ENCODE data around the gene PRDM11. TPM values are rescaled to one million over a fixed set of nuclear protein-coding genes. Genes with fewer than 3 reads are reported as not detected.
A peak's percentile ranks its signal among the peaks of the same experiment; 100 is the strongest.

Gene PRDM11
- total and polyA plus RNA-seq, 10 donors = 1.7 to 24.3 (median 15.3) TPM

DNA sequence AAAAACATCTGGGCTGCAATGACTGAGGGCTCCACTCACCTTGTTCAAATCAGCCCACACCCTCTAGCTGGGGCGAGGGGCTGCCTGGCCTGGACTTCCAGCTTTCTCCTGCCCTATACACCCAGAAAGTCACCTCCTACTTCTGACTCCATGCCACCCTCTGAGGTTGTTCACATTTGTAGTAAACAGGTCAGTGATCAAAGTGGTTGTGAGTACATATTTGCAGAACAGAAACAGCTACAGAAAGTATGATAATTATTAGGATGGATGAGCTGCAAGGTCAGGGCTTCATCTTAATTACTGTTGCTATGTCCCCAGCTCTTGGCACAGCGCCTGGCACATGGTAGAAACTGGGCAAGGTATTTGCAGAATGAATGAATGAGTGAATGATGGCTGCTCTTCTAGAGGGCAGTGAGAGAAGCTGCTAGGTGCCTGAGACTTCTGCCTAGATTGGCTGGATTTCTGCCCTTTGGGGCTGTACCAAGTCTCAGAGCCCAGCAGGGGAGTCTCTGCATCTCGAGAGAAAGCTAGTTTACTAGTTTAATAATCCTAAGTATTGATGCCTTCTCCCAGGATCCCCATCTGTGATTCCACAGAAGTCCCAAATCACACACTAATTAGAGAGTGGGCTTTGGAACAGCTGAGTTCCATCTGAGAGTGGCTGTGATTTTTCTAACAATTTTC, 103.7 kb downstream of the PRDM11 start:
- Histone ChIP-seq H3K4me1 (peaks cover 0 to 4% (median 0%) of the 10 kb centered on the region in 6 donors), H3K36me3 (no peaks in the 10 kb centered on the region), H3K27me3 (replicated peaks in 1 of 7) (peaks cover 0 to 16% (median 0%) of the 10 kb centered on the region in 7 donors), H3K4me3 (no peak overlapping the region), H3K27ac (no peak overlapping the region), H3K9me3 (no peaks in the 10 kb centered on the region)
- TF ChIP-seq, protein P1, sequence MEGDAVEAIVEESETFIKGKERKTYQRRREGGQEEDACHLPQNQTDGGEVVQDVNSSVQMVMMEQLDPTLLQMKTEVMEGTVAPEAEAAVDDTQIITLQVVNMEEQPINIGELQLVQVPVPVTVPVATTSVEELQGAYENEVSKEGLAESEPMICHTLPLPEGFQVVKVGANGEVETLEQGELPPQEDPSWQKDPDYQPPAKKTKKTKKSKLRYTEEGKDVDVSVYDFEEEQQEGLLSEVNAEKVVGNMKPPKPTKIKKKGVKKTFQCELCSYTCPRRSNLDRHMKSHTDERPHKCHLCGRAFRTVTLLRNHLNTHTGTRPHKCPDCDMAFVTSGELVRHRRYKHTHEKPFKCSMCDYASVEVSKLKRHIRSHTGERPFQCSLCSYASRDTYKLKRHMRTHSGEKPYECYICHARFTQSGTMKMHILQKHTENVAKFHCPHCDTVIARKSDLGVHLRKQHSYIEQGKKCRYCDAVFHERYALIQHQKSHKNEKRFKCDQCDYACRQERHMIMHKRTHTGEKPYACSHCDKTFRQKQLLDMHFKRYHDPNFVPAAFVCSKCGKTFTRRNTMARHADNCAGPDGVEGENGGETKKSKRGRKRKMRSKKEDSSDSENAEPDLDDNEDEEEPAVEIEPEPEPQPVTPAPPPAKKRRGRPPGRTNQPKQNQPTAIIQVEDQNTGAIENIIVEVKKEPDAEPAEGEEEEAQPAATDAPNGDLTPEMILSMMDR (IDR thresholded peaks at IDR 0.05 in 8 of 11, conservative IDR thresholded peaks at IDR 0.05 in 3 of 11) = no peak
- no peak for TF ChIP-seq POLR2A (IDR thresholded peaks at IDR 0.05)
- DNase-seq = no peak
- intact Hi-C loops (cut with DNase I; ENCODE audit: low total_unique reads) = no loop called here
- 64 to 87% (median 67%) methylated on average over 3 of the region's 3 CpGs for WGBS, 5 donors

GRCh38 chr11:45252134-45252856, 105.9 kb downstream of the PRDM11 start:
- WGBS, 5 donors = 49 to 64% (median 59%) methylated on average over 14 to 22 of the region's 22 CpGs
- DNase-seq = no peak
- H3K4me1 ChIP-seq = peaks cover 0 to 4% (median 0%) of the 10 kb centered on the region in 6 donors
- intact Hi-C loops (cut with DNase I; ENCODE audit: low total_unique reads) = no loop called here
- H3K27me3 ChIP-seq (replicated peaks in 1 of 7) = peaks cover 0 to 16% (median 0%) of the 10 kb centered on the region in 7 donors
- H3K27ac ChIP-seq = peak overlapping the region in 1 of 8 donors; percentile 8
- TF ChIP-seq, protein P1 (IDR thresholded peaks at IDR 0.05 in 8 of 11, conservative IDR thresholded peaks at IDR 0.05 in 3 of 11) = peak; percentile 18 to 79 (median 67)
- TF ChIP-seq POLR2AphosphoS5 (IDR thresholded peaks at IDR 0.05) (peak in 2 of 3 donors; percentile 46 to 53), POLR2A (IDR thresholded peaks at IDR 0.05) (no peak)
- H3K4me3 ChIP-seq = no peak overlapping the region
- H3K36me3 ChIP-seq = no peaks in the 10 kb centered on the region
- H3K9me3 ChIP-seq = no peaks in the 10 kb centered on the region

DNA sequence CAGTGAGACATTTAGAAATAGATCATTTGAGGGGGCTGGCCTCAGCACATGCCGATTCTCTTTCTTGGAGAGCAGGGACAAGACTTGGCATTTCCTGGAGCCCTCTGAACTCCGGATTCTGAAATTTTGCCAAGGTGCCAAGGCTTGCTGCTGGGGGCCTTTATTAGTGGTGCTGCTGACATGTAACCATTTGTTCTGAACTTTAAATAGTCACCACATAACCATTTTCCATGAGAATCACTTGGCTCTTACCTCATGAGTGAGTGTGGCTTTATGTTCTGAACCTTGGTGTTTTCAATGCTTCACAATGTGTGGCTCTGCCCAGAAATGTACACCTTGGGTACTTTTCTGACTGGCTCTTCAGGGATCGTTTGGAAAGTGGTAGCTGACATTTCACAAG, 106.4 kb downstream of the PRDM11 start:
- DNase-seq = no peak
- Histone ChIP-seq H3K27me3 (replicated peaks in 1 of 7) (peaks cover 0 to 16% (median 0%) of the 10 kb centered on the region in 7 donors), H3K4me3 (no peak overlapping the region), H3K27ac (peak overlapping the region in 1 of 8 donors; percentile 8), H3K9me3 (no peaks in the 10 kb centered on the region), H3K36me3 (no peaks in the 10 kb centered on the region), H3K4me1 (peaks cover 0 to 4% (median 0%) of the 10 kb centered on the region in 6 donors)
- intact Hi-C loops (cut with DNase I; ENCODE audit: low total_unique reads) = no loop called here
- TF ChIP-seq, protein P1 (IDR thresholded peaks at IDR 0.05 in 8 of 11, conservative IDR thresholded peaks at IDR 0.05 in 3 of 11) = no peak
- no peak for TF ChIP-seq POLR2A (IDR thresholded peaks at IDR 0.05)
- no peak for TF ChIP-seq POLR2AphosphoS5 (IDR thresholded peaks at IDR 0.05)
- WGBS, 5 donors = 47 to 81% (median 64%) methylated on average over 3 of the region's 3 CpGs

- Histone ChIP-seq H3K27ac (no peak overlapping the region), H3K4me3 (no peak overlapping the region), H3K9me3 (no peaks in the 10 kb centered on the region), H3K4me1 (peaks cover 0 to 4% (median 0%) of the 10 kb centered on the region in 6 donors), H3K36me3 (no peaks in the 10 kb centered on the region), H3K27me3 (replicated peaks in 1 of 7) (peaks cover 0 to 16% (median 0%) of the 10 kb centered on the region in 7 donors)
- intact Hi-C loops (cut with DNase I; ENCODE audit: low total_unique reads) = no loop called here
- WGBS, 5 donors = 86 to 94% (median 90%) methylated on average over 9 of the region's 9 CpGs
- no peak for DNase-seq
- TF ChIP-seq POLR2AphosphoS5 (IDR thresholded peaks at IDR 0.05) (no peak), POLR2A (IDR thresholded peaks at IDR 0.05) (no peak)
- TF ChIP-seq, protein P1 (IDR thresholded peaks at IDR 0.05 in 8 of 11, conservative IDR thresholded peaks at IDR 0.05 in 3 of 11) = no peak
These were observed 107.2 kb downstream of the PRDM11 start for GRCh38 chr11:45253640-45254039.

Measured in spleen (tissue), 11 donors.